Lower leg skin (tissue), 4 donors: ENCODE data around the gene PRKCE. TPM values are rescaled to one million over a fixed set of nuclear protein-coding genes. Genes with fewer than 3 reads are reported as not detected.

ENCODE experiments used
- DNase-seq, 2 donors: peaks; one replicate each; pipeline ENCODE4 v3.0.0-alpha.2; 2019; ENCODE audit warnings: low spot score in 2 of 2
- H3K4me3 ChIP-seq: fragments of 200-600 bp; sonication (generic); 2 replicates; pipeline ENCODE4 v1.5.1; 2017; ENCODE audit warnings: mild to moderate bottlenecking, low read depth; ENCODE audit not compliant: poor library complexity, severe bottlenecking
- POLR2A ChIP-seq, 2 donors: fragments of 450-650 bp; IDR thresholded peaks; one replicate each; pipeline ENCODE4 v1.6.1; 2016 to 2017; ENCODE audit warnings: antibody characterized with exemption in 2 of 2, mild to moderate bottlenecking in 1 of 2, moderate library complexity in 1 of 2
- WGBS, 2 donors: methylation state at CpG; one replicate each; pipeline ENCODE4 v1.1.5; 2018; 5-methylcytosine and 5-hydroxymethylcytosine counted together
- intact Hi-C: fragments of 100-400 bp; cut with DNase I; formaldehyde crosslinking; loops from one replicate; pipeline ENCODE4 v1.15.0; 2023; ENCODE audit warnings: low total_unique reads
- total RNA-seq, 4 donors: library from RNA; depleted of rRNA; stranded (reverse); fragments of >200 nt; gene quantifications; one replicate each; pipeline ENCODE4 v1.1.0, GENCODE V29; 2016
- TF ChIP-seq, protein P1 (sequence below), 3 donors: fragments of 450-650 bp; IDR thresholded peaks; one replicate each; pipeline ENCODE4 v1.5.1; 2016; ENCODE audit warnings: antibody characterized with exemption in 3 of 3, mild to moderate bottlenecking in 3 of 3, moderate library complexity in 2 of 3

PRKCE gene
- total RNA-seq, 4 donors from 2014 or later: 3.5 to 10.3 (median 6.1) TPM

DNA sequence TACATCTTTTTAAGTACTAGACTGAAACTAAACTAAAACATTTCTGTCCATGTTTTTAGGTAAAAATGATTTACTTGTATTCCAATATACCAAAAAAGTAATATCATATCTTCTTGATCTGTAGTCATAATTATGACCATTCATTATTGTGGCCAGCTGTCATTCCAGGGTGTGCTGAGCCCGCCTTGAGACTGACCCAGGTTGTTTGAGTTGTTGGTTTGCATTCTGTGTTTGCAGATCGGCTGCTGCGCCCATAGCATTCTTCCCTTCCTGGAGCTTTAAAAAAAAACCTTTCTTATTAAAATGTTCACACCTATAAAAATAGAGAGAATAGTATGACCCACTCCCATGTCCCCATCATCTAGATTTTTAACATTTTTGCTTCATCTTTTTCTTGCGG is 101.9 kb downstream of the PRKCE start:
- intact Hi-C loops: loop anchor here (10.0 kb wide), 1 partner anchor 1061 kb away; no protein-coding TSS in a partner anchor
- no peak for DNase-seq
- H3K4me3 ChIP-seq: no peak overlapping the region
- no peak for TF ChIP-seq POLR2A (IDR thresholded peaks at IDR 0.05)
- TF ChIP-seq, protein P1, sequence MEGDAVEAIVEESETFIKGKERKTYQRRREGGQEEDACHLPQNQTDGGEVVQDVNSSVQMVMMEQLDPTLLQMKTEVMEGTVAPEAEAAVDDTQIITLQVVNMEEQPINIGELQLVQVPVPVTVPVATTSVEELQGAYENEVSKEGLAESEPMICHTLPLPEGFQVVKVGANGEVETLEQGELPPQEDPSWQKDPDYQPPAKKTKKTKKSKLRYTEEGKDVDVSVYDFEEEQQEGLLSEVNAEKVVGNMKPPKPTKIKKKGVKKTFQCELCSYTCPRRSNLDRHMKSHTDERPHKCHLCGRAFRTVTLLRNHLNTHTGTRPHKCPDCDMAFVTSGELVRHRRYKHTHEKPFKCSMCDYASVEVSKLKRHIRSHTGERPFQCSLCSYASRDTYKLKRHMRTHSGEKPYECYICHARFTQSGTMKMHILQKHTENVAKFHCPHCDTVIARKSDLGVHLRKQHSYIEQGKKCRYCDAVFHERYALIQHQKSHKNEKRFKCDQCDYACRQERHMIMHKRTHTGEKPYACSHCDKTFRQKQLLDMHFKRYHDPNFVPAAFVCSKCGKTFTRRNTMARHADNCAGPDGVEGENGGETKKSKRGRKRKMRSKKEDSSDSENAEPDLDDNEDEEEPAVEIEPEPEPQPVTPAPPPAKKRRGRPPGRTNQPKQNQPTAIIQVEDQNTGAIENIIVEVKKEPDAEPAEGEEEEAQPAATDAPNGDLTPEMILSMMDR (IDR thresholded peaks at IDR 0.05): no peak
- 93 to 95% methylated on average over 4 of the region's 4 CpGs for WGBS, 2 donors

- no peak overlapping the region for H3K4me3 ChIP-seq
- WGBS, 2 donors: 80 to 83% methylated on average over 12 of the region's 12 CpGs
- TF ChIP-seq, protein P1 (IDR thresholded peaks at IDR 0.05): no peak
- TF ChIP-seq POLR2A (IDR thresholded peaks at IDR 0.05): no peak
- DNase-seq: no peak
- intact Hi-C loops: loop anchor here (10.0 kb wide), 1 partner anchor 1060 kb away; no protein-coding TSS in a partner anchor
Observed at GRCh38 chr2:45754131-45755010, 102.9 kb downstream of the PRKCE start.

- 71 to 73% methylated on average over 8 of the region's 8 CpGs for WGBS, 2 donors
- TF ChIP-seq, protein P1 (IDR thresholded peaks at IDR 0.05): no peak
- no peak for TF ChIP-seq POLR2A (IDR thresholded peaks at IDR 0.05)
- intact Hi-C loops: loop anchor here (10.0 kb wide), 1 partner anchor 1059 kb away; no protein-coding TSS in a partner anchor
- DNase-seq: peak in 1 of 2 donors; percentile 26
- no peak overlapping the region for H3K4me3 ChIP-seq
Observed at GRCh38 chr2:45755585-45756335, 104.3 kb downstream of the PRKCE start.

- H3K4me3 ChIP-seq: no peak overlapping the region
- intact Hi-C loops: loop anchor here (10.0 kb wide), 1 partner anchor 1057 kb away; no protein-coding TSS in a partner anchor
- DNase-seq: no peak
- WGBS, 2 donors: 94 to 100% methylated on average over 1 of the region's 1 CpG
- no peak for TF ChIP-seq POLR2A (IDR thresholded peaks at IDR 0.05)
- TF ChIP-seq, protein P1 (IDR thresholded peaks at IDR 0.05): no peak
Observed at GRCh38 chr2:45758018-45758417, 106.5 kb downstream of the PRKCE start.

DNA sequence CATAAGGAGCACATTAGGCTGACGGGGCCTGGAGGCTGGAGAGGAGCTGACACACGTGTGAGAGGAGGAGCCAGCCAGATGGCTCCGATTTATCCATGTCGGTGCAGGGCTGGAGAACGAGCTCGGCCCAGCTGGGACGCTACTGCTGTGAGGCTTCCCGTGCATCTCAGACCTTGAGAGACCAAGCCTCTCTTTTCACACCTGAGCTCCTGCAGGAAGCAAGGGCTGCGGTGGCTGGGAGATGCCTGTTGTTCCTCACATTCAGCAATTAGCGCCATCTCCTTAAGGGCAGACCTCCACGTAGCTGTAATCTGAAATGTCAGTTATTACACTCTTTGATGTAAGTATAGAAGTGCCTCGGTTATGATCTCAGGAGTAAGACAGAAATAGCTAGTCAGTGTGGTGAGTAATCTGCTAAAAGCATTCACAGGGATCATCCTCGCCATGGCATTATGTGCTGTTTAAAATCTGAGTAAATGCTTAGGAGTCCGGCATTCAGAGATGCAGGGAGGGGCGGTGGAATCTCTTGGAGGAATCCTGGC is 107.9 kb downstream of the PRKCE start:
- TF ChIP-seq POLR2A (IDR thresholded peaks at IDR 0.05): no peak
- TF ChIP-seq, protein P1 (IDR thresholded peaks at IDR 0.05): no peak
- DNase-seq: peak in 1 of 2 donors; percentile 18
- no peak overlapping the region for H3K4me3 ChIP-seq
- WGBS, 2 donors: 35 to 48% methylated on average over 15 of the region's 15 CpGs
- intact Hi-C loops: loop anchor here (10.0 kb wide), 1 partner anchor 1055 kb away; no protein-coding TSS in a partner anchor
